Lung (tissue), 16 donors: Measurements from ENCODE around the gene PFDN5. TPM values are rescaled to one million over a fixed set of nuclear protein-coding genes. Genes with fewer than 3 reads are reported as not detected.

Experiments
- ATAC-seq: fragments of 200-7000 bp; cut with Tn5 transposase; one replicate; pipeline ENCODE4 v1.9.1; 2020; ENCODE audit warnings: moderate number of reproducible peaks; ENCODE audit not compliant: insufficient read depth, low FRiP score
- DNase-seq, 3 donors: peaks; one replicate each; pipeline ENCODE4 v3.0.0-alpha.2; 2013 to 2017
- H3K27ac ChIP-seq, 2 donors: one replicate each; pipeline ENCODE4 v1.5.1; 2013; ENCODE audit warnings: mild to moderate bottlenecking in 2 of 2, moderate library complexity in 2 of 2, control low read depth in 1 of 2, inconsistent platforms in 1 of 2, low read depth in 1 of 2, low read length in 1 of 2
- H3K27me3 ChIP-seq, 3 donors: one replicate each; pipeline ENCODE4 v1.5.1; 2013; ENCODE audit warnings: low read length in 2 of 3; ENCODE audit not compliant: control insufficient read depth in 3 of 3, insufficient read depth in 3 of 3
- H3K36me3 ChIP-seq, 4 donors: one replicate each; pipeline ENCODE4 v1.5.1; 2013; ENCODE audit warnings: low read length in 4 of 4, mild to moderate bottlenecking in 1 of 4, moderate library complexity in 1 of 4; ENCODE audit not compliant: control insufficient read depth in 4 of 4, insufficient read depth in 4 of 4
- H3K4me1 ChIP-seq, 5 donors: one replicate each; pipeline ENCODE4 v1.5.1; 2013; ENCODE audit warnings: low read length in 5 of 5, mild to moderate bottlenecking in 2 of 5, moderate library complexity in 1 of 5; ENCODE audit not compliant: control insufficient read depth in 5 of 5, insufficient read depth in 5 of 5
- H3K4me3 ChIP-seq: one replicate; pipeline ENCODE4 v1.5.1; 2013; ENCODE audit warnings: mild to moderate bottlenecking, control low read depth, moderate library complexity
- H3K9ac ChIP-seq, 2 donors: one replicate each; pipeline ENCODE4 v1.5.1; 2013; ENCODE audit warnings: low read length in 2 of 2, control low read depth in 1 of 2; ENCODE audit not compliant: insufficient read depth in 1 of 2
- H3K9me3 ChIP-seq, 4 donors: one replicate each; pipeline ENCODE4 v1.5.1; 2013; ENCODE audit warnings: low read length in 3 of 4, mild to moderate bottlenecking in 1 of 4, moderate library complexity in 1 of 4; ENCODE audit not compliant: control insufficient read depth in 4 of 4, insufficient read depth in 3 of 4
- CTCF ChIP-seq: IDR thresholded peaks from 2 replicates; pipeline ENCODE4 v1.5.1; 2012; ENCODE audit warnings: mild to moderate bottlenecking; ENCODE audit errors: control extremely low read depth, extremely low read depth
- WGBS, 2 donors: extraction: QIAGEN DNeasy Blood & Tissue Kit; methylation state at CpG; one replicate each; pipeline ENCODE4 v1.1.7; 2013; 5-methylcytosine and 5-hydroxymethylcytosine counted together
- long read RNA-seq, 5 donors: transcript quantifications; one replicate each; lab custom pipeline, GENCODE V29; 2026
- polyA plus RNA-seq, 2 donors: library from polyadenylated mRNA; stranded (reverse); fragments of 200-250 nt; gene quantifications; one replicate each; pipeline ENCODE4 v1.2.1, GENCODE V29; 2013
- total RNA-seq, 2 donors: library from RNA; depleted of rRNA in 1 of 2; stranded (reverse); fragments of >200 nt in 1 of 2; gene quantifications; one replicate each; pipeline ENCODE4 v1.2.1, GENCODE V29; 2014 to 2021
- donor health status: control.
- donor health status: control.
- donor health status: Bipolar disorder and iron deficiency.
- donor health status: healthy.
- donor health status: DM: yes; HTN: yes; CAD: no.

The PFDN5 gene
- total RNA-seq (100 to 1,000 TPM; 351 to 361 TPM), polyA plus RNA-seq (1,000 to 10,000 TPM in 1 of 2 donors, 100 to 1,000 TPM in 1; 649 to 1,722 TPM)
- long read RNA-seq, donor 1, transcript PFDN5-214 (6 exons, 847 nt): major isoform, 371 of 503 reads
- long read RNA-seq, donor 1, transcript PFDN5-213 (3 exons, 596 nt): minor isoform, 18 of 503 reads
- long read RNA-seq, donor 1, transcript PFDN5-203 (4 exons, 478 nt): minor isoform, 31 of 503 reads
- long read RNA-seq, donor 1, transcript PFDN5-206 (2 exons, 541 nt): minor isoform, 16 of 503 reads
- long read RNA-seq, donor 1, partial matches to known transcripts: 29 of 503 reads
- long read RNA-seq, donor 1, other reads (novel, unspliced or antisense): 21 of 503 reads
- long read RNA-seq, donor 2, transcript PFDN5-203 (4 exons, 478 nt): minor isoform, 9 of 277 reads
- long read RNA-seq, donor 2, transcript PFDN5-213 (3 exons, 596 nt): minor isoform, 15 of 277 reads
- long read RNA-seq, donor 2, transcript PFDN5-206 (2 exons, 541 nt): minor isoform, 9 of 277 reads
- long read RNA-seq, donor 2, transcript PFDN5-214 (6 exons, 847 nt): major isoform, 199 of 277 reads
- long read RNA-seq, donor 2, partial matches to known transcripts: 14 of 277 reads
- long read RNA-seq, donor 2, other reads (novel, unspliced or antisense): 23 of 277 reads
- long read RNA-seq, donor 3, transcript PFDN5-214 (6 exons, 847 nt): major isoform, 251 of 332 reads
- long read RNA-seq, donor 3, transcript PFDN5-203 (4 exons, 478 nt): minor isoform, 21 of 332 reads
- long read RNA-seq, donor 3, transcript PFDN5-206 (2 exons, 541 nt): minor isoform, 11 of 332 reads
- long read RNA-seq, donor 3, transcript PFDN5-213 (3 exons, 596 nt): minor isoform, 9 of 332 reads
- long read RNA-seq, donor 3, partial matches to known transcripts: 5 of 332 reads
- long read RNA-seq, donor 3, other reads (novel, unspliced or antisense): 20 of 332 reads
- long read RNA-seq, donor 4, transcript PFDN5-206 (2 exons, 541 nt): minor isoform, 13 of 275 reads
- long read RNA-seq, donor 4, transcript PFDN5-213 (3 exons, 596 nt): minor isoform, 14 of 275 reads
- long read RNA-seq, donor 4, transcript PFDN5-203 (4 exons, 478 nt): minor isoform, 8 of 275 reads
- long read RNA-seq, donor 4, transcript PFDN5-214 (6 exons, 847 nt): major isoform, 203 of 275 reads
- long read RNA-seq, donor 4, partial matches to known transcripts: 8 of 275 reads
- long read RNA-seq, donor 4, other reads (novel, unspliced or antisense): 13 of 275 reads
- long read RNA-seq, donor 5, transcript PFDN5-213 (3 exons, 596 nt): minor isoform, 12 of 558 reads
- long read RNA-seq, donor 5, transcript PFDN5-214 (6 exons, 847 nt): major isoform, 400 of 558 reads
- long read RNA-seq, donor 5, transcript PFDN5-206 (2 exons, 541 nt): minor isoform, 14 of 558 reads
- long read RNA-seq, donor 5, transcript PFDN5-203 (4 exons, 478 nt): minor isoform, 36 of 558 reads
- long read RNA-seq, donor 5, partial matches to known transcripts: 16 of 558 reads
- long read RNA-seq, donor 5, other reads (novel, unspliced or antisense): 52 of 558 reads

GRCh38 chr12:53295070-53295890 lies at the start of gene PFDN5:
Gene PFDN5 (plus strand): TSS chr12:53295542. CDS start chr12:53295568, 26 bp downstream.
- Histone ChIP-seq H3K9me3 (no peaks in the 10 kb centered on the region), H3K9ac (peak within 1 kb of the TSS; percentile 92 to 95), H3K36me3 (peaks cover 2 to 26% (median 8%) of the 10 kb centered on the region in 4 donors), H3K27ac (peak within 1 kb of the TSS; percentile 83 to 85), H3K27me3 (no peaks in the 10 kb centered on the region), H3K4me1 (peaks cover 3 to 27% (median 10%) of the 10 kb centered on the region in 5 donors), H3K4me3 (peak within 1 kb of the TSS; percentile 65)
- WGBS, 2 donors: 2% methylated on average over 42 of the region's 42 CpGs
- ATAC-seq: peak; percentile 89
- peak; percentile 92 to 98 (median 92) for DNase-seq
- TF ChIP-seq CTCF: no peak

- peak; percentile 83 to 91 (median 88) for DNase-seq
- WGBS, 2 donors: 0% methylated on average over 35 to 51 of the region's 51 CpGs
Observed at GRCh38 chr12:53251477-53252348, 43.6 kb upstream of the PFDN5 start.

More at GRCh38 chr12:53251477-53252348, 43.6 kb upstream of the PFDN5 start:
- no peaks in the 10 kb centered on the region for H3K9me3 ChIP-seq
- ATAC-seq: peak; percentile 91
- H3K9ac ChIP-seq: peak overlapping the region; percentile 63 to 76
- peaks cover 0 to 18% (median 9%) of the 10 kb centered on the region in 5 donors for H3K4me1 ChIP-seq
- H3K4me3 ChIP-seq: peak overlapping the region; percentile 98
- H3K36me3 ChIP-seq: peaks cover 0 to 15% (median 9%) of the 10 kb centered on the region in 4 donors
- peak; percentile 23 for TF ChIP-seq CTCF
- H3K27ac ChIP-seq: peak overlapping the region; percentile 89 to 93
- no peaks in the 10 kb centered on the region for H3K27me3 ChIP-seq
